D341Med (cell line): ENCODE data around the gene TMCC3.
"Not testable (repeated sequence)": the region's sequence is repeated elsewhere in the genome, so short reads cannot be mapped to it uniquely, and the experiment has no call there.

Experiments
- DNase-seq: peaks from one replicate; pipeline ENCODE4 v3.0.0; 2012; ENCODE audit warnings: low spot score

Gene TMCC3

GRCh38 chr12:94601307-94601706 is 49.0 kb downstream of the TMCC3 start:
- not testable (repeated sequence) for DNase-seq

GRCh38 chr12:94599189-94599588 is 51.2 kb downstream of the TMCC3 start:
- DNase-seq: no peak

GRCh38 chr12:94597268-94597667 is 53.1 kb downstream of the TMCC3 start:
- no peak for DNase-seq

- no peak for DNase-seq
These were observed 53.8 kb downstream of the TMCC3 start for GRCh38 chr12:94596596-94596995.

- no peak for DNase-seq
These were observed 55.2 kb downstream of the TMCC3 start for GRCh38 chr12:94595152-94595551.

- no peak for DNase-seq
These were observed 55.9 kb downstream of the TMCC3 start for GRCh38 chr12:94594443-94594825.

- DNase-seq: no peak
These were observed 56.4 kb downstream of the TMCC3 start for GRCh38 chr12:94593822-94594442.

GRCh38 chr12:94592723-94593122 is 57.6 kb downstream of the TMCC3 start:
- not testable (repeated sequence) for DNase-seq

GRCh38 chr12:94592080-94592479 is 58.3 kb downstream of the TMCC3 start:
- no peak for DNase-seq

GRCh38 chr12:94590428-94590827 is 59.9 kb downstream of the TMCC3 start:
- no peak for DNase-seq

GRCh38 chr12:94589591-94590001 is 60.8 kb downstream of the TMCC3 start:
- no peak for DNase-seq

- no peak for DNase-seq
These were observed 62.0 kb downstream of the TMCC3 start for GRCh38 chr12:94588346-94588745.

- DNase-seq: no peak
These were observed 62.8 kb downstream of the TMCC3 start for GRCh38 chr12:94587266-94588241.

- DNase-seq: no peak
These were observed 63.6 kb downstream of the TMCC3 start for GRCh38 chr12:94586589-94587259.

- DNase-seq: no peak
These were observed 64.7 kb downstream of the TMCC3 start for GRCh38 chr12:94585626-94586025.

GRCh38 chr12:94584377-94584776 is 66.0 kb downstream of the TMCC3 start:
- DNase-seq: no peak

- no peak for DNase-seq
These were observed 67.8 kb downstream of the TMCC3 start for GRCh38 chr12:94582591-94582990.

- DNase-seq: no peak
These were observed 74.5 kb downstream of the TMCC3 start for GRCh38 chr12:94575645-94576403.

- DNase-seq: no peak
These were observed 75.3 kb downstream of the TMCC3 start for GRCh38 chr12:94575024-94575423.

GRCh38 chr12:94571556-94571955 is 78.8 kb downstream of the TMCC3 start:
- no peak for DNase-seq

GRCh38 chr12:94570161-94570560 is 80.2 kb downstream of the TMCC3 start:
- DNase-seq: no peak

GRCh38 chr12:94567761-94568160 is 82.6 kb downstream of the TMCC3 start:
- DNase-seq: no peak
